SK-N-SH treated with all-trans-retinoic acid at 6 μM for 48 hours (cell line): ENCODE measurements around the gene CLMN.

Experiments
- ATAC-seq: fragments of 200-7000 bp; cut with Tn5 transposase; 3 replicates; pipeline ENCODE4 v1.9.1; 2020; ENCODE audit warnings: mild to moderate bottlenecking, moderate library complexity
- ARNTL ChIP-seq: fragments of 450-650 bp; formaldehyde crosslinking; IDR thresholded peaks from 2 replicates; pipeline ENCODE4 v1.5.0; 2020; ENCODE audit warnings: low read depth, mild to moderate bottlenecking, moderate library complexity, borderline replicate concordance
- BACH2 ChIP-seq: fragments of 250-450 bp; sonication (Bioruptor Pico); IDR thresholded peaks from 2 replicates; pipeline ENCODE4 v1.9.0; 2021; ENCODE audit warnings: mild to moderate bottlenecking, borderline replicate concordance
- CSDC2 ChIP-seq: fragments of 250-450 bp; sonication (Bioruptor Pico); IDR thresholded peaks from 2 replicates; pipeline ENCODE4 v1.5.0; 2020; ENCODE audit warnings: mild to moderate bottlenecking, moderate library complexity
- ESRRG ChIP-seq: fragments of 250-450 bp; sonication (Bioruptor Pico); IDR thresholded peaks from 2 replicates; pipeline ENCODE4 v1.6.1; 2021; ENCODE audit warnings: mild to moderate bottlenecking
- GLIS3 ChIP-seq: fragments of 250-450 bp; sonication (Bioruptor Pico); IDR thresholded peaks from 2 replicates; pipeline ENCODE4 v1.5.0; 2020; ENCODE audit warnings: mild to moderate bottlenecking, moderate library complexity
- ISL1 ChIP-seq: fragments of 250-450 bp; sonication (Bioruptor Pico); IDR thresholded peaks from 2 replicates; pipeline ENCODE4 v2.1.2; 2022; ENCODE audit warnings: mild to moderate bottlenecking, moderate library complexity
- OSR1 ChIP-seq: fragments of 250-450 bp; sonication (Bioruptor Pico); IDR thresholded peaks from 2 replicates; pipeline ENCODE4 v1.8.0; 2022; ENCODE audit warnings: moderate library complexity, mild to moderate bottlenecking, inconsistent platforms
- POU6F1 ChIP-seq: fragments of 250-450 bp; sonication (Bioruptor Pico); IDR thresholded peaks from 2 replicates; pipeline ENCODE4 v1.8.0; 2021; ENCODE audit warnings: low read depth, mild to moderate bottlenecking, moderate library complexity, borderline replicate concordance
- PPARA ChIP-seq: fragments of 250-450 bp; sonication (Bioruptor Pico); IDR thresholded peaks from 2 replicates; pipeline ENCODE4 v1.5.0; 2020; ENCODE audit warnings: mild to moderate bottlenecking, borderline replicate concordance
- RARB ChIP-seq: fragments of 250-450 bp; sonication (Bioruptor Pico); IDR thresholded peaks from 2 replicates; pipeline ENCODE4 v1.8.0; 2021; ENCODE audit warnings: mild to moderate bottlenecking, moderate library complexity
- SNAI2 ChIP-seq: fragments of 250-450 bp; sonication (Bioruptor Pico); IDR thresholded peaks from 2 replicates; pipeline ENCODE4 v1.5.0; 2020; ENCODE audit warnings: mild to moderate bottlenecking, moderate library complexity
- TCF4 ChIP-seq: fragments of 250-450 bp; sonication (Bioruptor Pico); IDR thresholded peaks from 2 replicates; pipeline ENCODE4 v1.8.0; 2021; ENCODE audit warnings: mild to moderate bottlenecking, moderate library complexity, borderline replicate concordance
- TOX ChIP-seq: fragments of 250-450 bp; sonication (Bioruptor Pico); IDR thresholded peaks from 2 replicates; pipeline ENCODE4 v1.8.0; 2021; ENCODE audit warnings: mild to moderate bottlenecking, moderate library complexity, borderline replicate concordance
- ZFP3 ChIP-seq: fragments of 250-450 bp; sonication (Bioruptor Pico); IDR thresholded peaks from 2 replicates; pipeline ENCODE4 v1.5.0; 2020; ENCODE audit warnings: mild to moderate bottlenecking, moderate library complexity
- ZNF565 ChIP-seq: fragments of 450-650 bp; formaldehyde crosslinking; conservative IDR thresholded peaks from 2 replicates; pipeline ENCODE4 v1.5.0; 2020; ENCODE audit warnings: low read depth, mild to moderate bottlenecking, moderate library complexity
- ZNF70 ChIP-seq: fragments of 450-650 bp; formaldehyde crosslinking; IDR thresholded peaks from 2 replicates; pipeline ENCODE4 v1.5.0; 2020; ENCODE audit warnings: mild to moderate bottlenecking, moderate library complexity
- ZNF8 ChIP-seq: fragments of 450-650 bp; formaldehyde crosslinking; IDR thresholded peaks from 2 replicates; pipeline ENCODE4 v1.5.0; 2020; ENCODE audit warnings: mild to moderate bottlenecking, moderate library complexity
- TF ChIP-seq, protein P1 (sequence below): fragments of 250-450 bp; sonication (Bioruptor Pico); IDR thresholded peaks from 2 replicates; pipeline ENCODE4 v1.5.1; 2021; ENCODE audit warnings: mild to moderate bottlenecking, moderate library complexity
- TF ChIP-seq, protein P2 (sequence below): fragments of 250-450 bp; sonication (Bioruptor Pico); IDR thresholded peaks from 2 replicates; pipeline ENCODE4 v1.8.0; 2020; ENCODE audit warnings: mild to moderate bottlenecking, moderate library complexity, borderline replicate concordance
- TF ChIP-seq, protein P3 (sequence below): fragments of 250-450 bp; sonication (Bioruptor Pico); IDR thresholded peaks from 2 replicates; pipeline ENCODE4 v1.5.0; 2020; ENCODE audit warnings: mild to moderate bottlenecking, moderate library complexity

The CLMN gene

GRCh38 chr14:95309261-95310051 lies 10.3 kb downstream of the CLMN start:
- no peak for ATAC-seq
- no peak for TF ChIP-seq ZNF565 (CRISPR knock-in tag)
- TF ChIP-seq ISL1 (CRISPR knock-in tag) = no peak
- TF ChIP-seq ZFP3 (CRISPR knock-in tag) = no peak
- TF ChIP-seq, protein P1, sequence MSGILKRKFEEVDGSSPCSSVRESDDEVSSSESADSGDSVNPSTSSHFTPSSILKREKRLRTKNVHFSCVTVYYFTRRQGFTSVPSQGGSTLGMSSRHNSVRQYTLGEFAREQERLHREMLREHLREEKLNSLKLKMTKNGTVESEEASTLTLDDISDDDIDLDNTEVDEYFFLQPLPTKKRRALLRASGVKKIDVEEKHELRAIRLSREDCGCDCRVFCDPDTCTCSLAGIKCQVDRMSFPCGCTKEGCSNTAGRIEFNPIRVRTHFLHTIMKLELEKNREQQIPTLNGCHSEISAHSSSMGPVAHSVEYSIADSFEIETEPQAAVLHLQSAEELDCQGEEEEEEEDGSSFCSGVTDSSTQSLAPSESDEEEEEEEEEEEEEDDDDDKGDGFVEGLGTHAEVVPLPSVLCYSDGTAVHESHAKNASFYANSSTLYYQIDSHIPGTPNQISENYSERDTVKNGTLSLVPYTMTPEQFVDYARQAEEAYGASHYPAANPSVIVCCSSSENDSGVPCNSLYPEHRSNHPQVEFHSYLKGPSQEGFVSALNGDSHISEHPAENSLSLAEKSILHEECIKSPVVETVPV (CRISPR knock-in tag) = no peak
- TF ChIP-seq ARNTL (CRISPR knock-in tag) = no peak
- TF ChIP-seq PPARA = no peak
- TF ChIP-seq, protein P2, sequence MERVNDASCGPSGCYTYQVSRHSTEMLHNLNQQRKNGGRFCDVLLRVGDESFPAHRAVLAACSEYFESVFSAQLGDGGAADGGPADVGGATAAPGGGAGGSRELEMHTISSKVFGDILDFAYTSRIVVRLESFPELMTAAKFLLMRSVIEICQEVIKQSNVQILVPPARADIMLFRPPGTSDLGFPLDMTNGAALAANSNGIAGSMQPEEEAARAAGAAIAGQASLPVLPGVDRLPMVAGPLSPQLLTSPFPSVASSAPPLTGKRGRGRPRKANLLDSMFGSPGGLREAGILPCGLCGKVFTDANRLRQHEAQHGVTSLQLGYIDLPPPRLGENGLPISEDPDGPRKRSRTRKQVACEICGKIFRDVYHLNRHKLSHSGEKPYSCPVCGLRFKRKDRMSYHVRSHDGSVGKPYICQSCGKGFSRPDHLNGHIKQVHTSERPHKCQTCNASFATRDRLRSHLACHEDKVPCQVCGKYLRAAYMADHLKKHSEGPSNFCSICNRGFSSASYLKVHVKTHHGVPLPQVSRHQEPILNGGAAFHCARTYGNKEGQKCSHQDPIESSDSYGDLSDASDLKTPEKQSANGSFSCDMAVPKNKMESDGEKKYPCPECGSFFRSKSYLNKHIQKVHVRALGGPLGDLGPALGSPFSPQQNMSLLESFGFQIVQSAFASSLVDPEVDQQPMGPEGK (CRISPR knock-in tag) = no peak
- TF ChIP-seq SNAI2 = no peak
- TF ChIP-seq BACH2 = no peak
- TF ChIP-seq ESRRG (CRISPR knock-in tag) = no peak
- TF ChIP-seq, protein P3, sequence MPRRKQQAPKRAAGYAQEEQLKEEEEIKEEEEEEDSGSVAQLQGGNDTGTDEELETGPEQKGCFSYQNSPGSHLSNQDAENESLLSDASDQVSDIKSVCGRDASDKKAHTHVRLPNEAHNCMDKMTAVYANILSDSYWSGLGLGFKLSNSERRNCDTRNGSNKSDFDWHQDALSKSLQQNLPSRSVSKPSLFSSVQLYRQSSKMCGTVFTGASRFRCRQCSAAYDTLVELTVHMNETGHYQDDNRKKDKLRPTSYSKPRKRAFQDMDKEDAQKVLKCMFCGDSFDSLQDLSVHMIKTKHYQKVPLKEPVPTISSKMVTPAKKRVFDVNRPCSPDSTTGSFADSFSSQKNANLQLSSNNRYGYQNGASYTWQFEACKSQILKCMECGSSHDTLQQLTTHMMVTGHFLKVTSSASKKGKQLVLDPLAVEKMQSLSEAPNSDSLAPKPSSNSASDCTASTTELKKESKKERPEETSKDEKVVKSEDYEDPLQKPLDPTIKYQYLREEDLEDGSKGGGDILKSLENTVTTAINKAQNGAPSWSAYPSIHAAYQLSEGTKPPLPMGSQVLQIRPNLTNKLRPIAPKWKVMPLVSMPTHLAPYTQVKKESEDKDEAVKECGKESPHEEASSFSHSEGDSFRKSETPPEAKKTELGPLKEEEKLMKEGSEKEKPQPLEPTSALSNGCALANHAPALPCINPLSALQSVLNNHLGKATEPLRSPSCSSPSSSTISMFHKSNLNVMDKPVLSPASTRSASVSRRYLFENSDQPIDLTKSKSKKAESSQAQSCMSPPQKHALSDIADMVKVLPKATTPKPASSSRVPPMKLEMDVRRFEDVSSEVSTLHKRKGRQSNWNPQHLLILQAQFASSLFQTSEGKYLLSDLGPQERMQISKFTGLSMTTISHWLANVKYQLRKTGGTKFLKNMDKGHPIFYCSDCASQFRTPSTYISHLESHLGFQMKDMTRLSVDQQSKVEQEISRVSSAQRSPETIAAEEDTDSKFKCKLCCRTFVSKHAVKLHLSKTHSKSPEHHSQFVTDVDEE (CRISPR knock-in tag) = no peak
- TF ChIP-seq TOX (CRISPR knock-in tag) = no peak
- TF ChIP-seq TCF4 = no peak
- no peak for TF ChIP-seq ZNF70 (CRISPR knock-in tag)
- no peak for TF ChIP-seq POU6F1
- TF ChIP-seq CSDC2 (CRISPR knock-in tag) = no peak

- ATAC-seq = no peak
- no peak for TF ChIP-seq TCF4
- TF ChIP-seq OSR1 = no peak
- no peak for TF ChIP-seq GLIS3 (CRISPR knock-in tag)
- no peak for TF ChIP-seq POU6F1
- TF ChIP-seq CSDC2 (CRISPR knock-in tag) = no peak
- TF ChIP-seq ZNF8 (CRISPR knock-in tag) = no peak
- no peak for TF ChIP-seq RARB (CRISPR knock-in tag)
- no peak for TF ChIP-seq ZNF565 (CRISPR knock-in tag)
- no peak for TF ChIP-seq ISL1 (CRISPR knock-in tag)
- TF ChIP-seq ZFP3 (CRISPR knock-in tag) = no peak
- no peak for TF ChIP-seq PPARA
- no peak for TF ChIP-seq BACH2
- TF ChIP-seq, protein P1 (CRISPR knock-in tag) = no peak
These were observed 11.6 kb downstream of the CLMN start for GRCh38 chr14:95308073-95308472.
